Activated naive CD8-positive, alpha-beta T cell treated with anti-CD3 and anti-CD28 coated beads for 36 hours (primary cell): ENCODE data around the gene MMAB. TPM values are rescaled to one million over a fixed set of nuclear protein-coding genes. Genes with fewer than 3 reads are reported as not detected.
"Not testable (repeated sequence)": the region's sequence is repeated elsewhere in the genome, so short reads cannot be mapped to it uniquely, and the experiment has no call there.

Experiments
- DNase-seq: peaks from one replicate; pipeline ENCODE4 v3.0.0; 2021
- H3K27ac Mint-ChIP-seq: one replicate; pipeline ENCODE4 v1.8.0; 2022; ENCODE audit warnings: mild to moderate bottlenecking, moderate library complexity, mixed read lengths
- H3K27me3 Mint-ChIP-seq: one replicate; pipeline ENCODE4 v1.8.0; 2022; ENCODE audit warnings: mild to moderate bottlenecking, mixed read lengths
- H3K36me3 Mint-ChIP-seq: one replicate; pipeline ENCODE4 v1.8.0; 2021; ENCODE audit warnings: mild to moderate bottlenecking, mixed read lengths
- H3K4me1 Mint-ChIP-seq: one replicate; pipeline ENCODE4 v1.8.0; 2021; ENCODE audit warnings: mixed read lengths
- H3K4me3 Mint-ChIP-seq: one replicate; pipeline ENCODE4 v1.8.0; 2022; ENCODE audit warnings: mild to moderate bottlenecking, moderate library complexity, mixed read lengths
- H3K9me3 Mint-ChIP-seq: one replicate; pipeline ENCODE4 v1.8.0; 2022; ENCODE audit warnings: mixed read lengths
- total RNA-seq, 2 experiments: library from RNA; stranded (reverse); gene quantifications; one replicate each; pipeline ENCODE4 v1.2.3, GENCODE V29; 2021

MMAB gene
- total RNA-seq, 2 experiments from 2014 or later, result 58.3 to 62.8 TPM

- Mint-ChIP-seq H3K36me3 (no peaks in the 10 kb centered on the region), H3K27ac (no peak overlapping the region), H3K4me1 (no peaks in the 10 kb centered on the region), H3K4me3 (no peak overlapping the region), H3K9me3 (no peaks in the 10 kb centered on the region), H3K27me3 (peaks cover 28% of the 10 kb centered on the region)
- no peak for DNase-seq
These were observed 35.0 kb upstream of the MMAB start for GRCh38 chr12:109608270-109608669.

GRCh38 chr12:109607618-109608017 lies 34.3 kb upstream of the MMAB start:
- H3K4me3 Mint-ChIP-seq, result no peak overlapping the region
- no peak for DNase-seq
- no peaks in the 10 kb centered on the region for H3K9me3 Mint-ChIP-seq
- H3K4me1 Mint-ChIP-seq, result no peaks in the 10 kb centered on the region
- H3K27me3 Mint-ChIP-seq, result peaks cover 25% of the 10 kb centered on the region
- no peak overlapping the region for H3K27ac Mint-ChIP-seq
- H3K36me3 Mint-ChIP-seq, result no peaks in the 10 kb centered on the region

GRCh38 chr12:109606320-109607028 lies 33.2 kb upstream of the MMAB start:
- H3K27me3 Mint-ChIP-seq, result peaks cover 21% of the 10 kb centered on the region
- H3K27ac Mint-ChIP-seq, result no peak overlapping the region
- no peaks in the 10 kb centered on the region for H3K36me3 Mint-ChIP-seq
- no peaks in the 10 kb centered on the region for H3K4me1 Mint-ChIP-seq
- no peaks in the 10 kb centered on the region for H3K9me3 Mint-ChIP-seq
- H3K4me3 Mint-ChIP-seq, result no peak overlapping the region
- no peak for DNase-seq

GRCh38 chr12:109605599-109606228 lies 32.4 kb upstream of the MMAB start:
- H3K27ac Mint-ChIP-seq, result no peak overlapping the region
- H3K27me3 Mint-ChIP-seq, result peaks cover 17% of the 10 kb centered on the region
- H3K36me3 Mint-ChIP-seq, result no peaks in the 10 kb centered on the region
- H3K4me3 Mint-ChIP-seq, result no peak overlapping the region
- no peak for DNase-seq
- no peaks in the 10 kb centered on the region for H3K4me1 Mint-ChIP-seq
- H3K9me3 Mint-ChIP-seq, result no peaks in the 10 kb centered on the region

- Mint-ChIP-seq H3K4me1 (no peaks in the 10 kb centered on the region), H3K27ac (no peak overlapping the region), H3K4me3 (no peak overlapping the region), H3K36me3 (no peaks in the 10 kb centered on the region), H3K9me3 (no peaks in the 10 kb centered on the region), H3K27me3 (peaks cover 14% of the 10 kb centered on the region)
- no peak for DNase-seq
These were observed 31.7 kb upstream of the MMAB start for GRCh38 chr12:109605016-109605415.

GRCh38 chr12:109604132-109604585 lies 30.9 kb upstream of the MMAB start:
- Mint-ChIP-seq H3K36me3 (no peaks in the 10 kb centered on the region), H3K9me3 (no peaks in the 10 kb centered on the region), H3K27ac (no peak overlapping the region), H3K4me3 (no peak overlapping the region), H3K27me3 (peaks cover 12% of the 10 kb centered on the region), H3K4me1 (no peaks in the 10 kb centered on the region)
- no peak for DNase-seq

- H3K4me1 Mint-ChIP-seq, result not testable (repeated sequence)
These were observed 28.8 kb upstream of the MMAB start for GRCh38 chr12:109602132-109602531.

GRCh38 chr12:109601557-109601956 lies 28.3 kb upstream of the MMAB start:
- no peaks in the 10 kb centered on the region for H3K36me3 Mint-ChIP-seq
- no peak overlapping the region for H3K4me3 Mint-ChIP-seq
- peaks cover 4% of the 10 kb centered on the region for H3K27me3 Mint-ChIP-seq
- no peak for DNase-seq
- no peaks in the 10 kb centered on the region for H3K9me3 Mint-ChIP-seq
- H3K27ac Mint-ChIP-seq, result no peak overlapping the region
- H3K4me1 Mint-ChIP-seq, result peaks cover 6% of the 10 kb centered on the region

More at GRCh38 chr12:109602132-109602531, 28.8 kb upstream of the MMAB start:
- H3K27ac Mint-ChIP-seq, DNase-seq, H3K27me3 Mint-ChIP-seq, H3K36me3 Mint-ChIP-seq, H3K4me3 Mint-ChIP-seq, H3K9me3 Mint-ChIP-seq: not testable (repeated sequence)

- Mint-ChIP-seq H3K27ac (no peak overlapping the region), H3K4me3 (no peak overlapping the region), H3K27me3 (peaks cover 4% of the 10 kb centered on the region), H3K4me1 (peaks cover 6% of the 10 kb centered on the region), H3K36me3 (no peaks in the 10 kb centered on the region), H3K9me3 (no peaks in the 10 kb centered on the region)
- no peak for DNase-seq
These were observed 27.7 kb upstream of the MMAB start for GRCh38 chr12:109600995-109601394.

GRCh38 chr12:109600481-109600880 lies 27.2 kb upstream of the MMAB start:
- Mint-ChIP-seq H3K9me3 (no peaks in the 10 kb centered on the region), H3K36me3 (no peaks in the 10 kb centered on the region), H3K27ac (no peak overlapping the region), H3K27me3 (peaks cover 2% of the 10 kb centered on the region), H3K4me1 (peaks cover 10% of the 10 kb centered on the region), H3K4me3 (no peak overlapping the region)
- no peak for DNase-seq

- no peak overlapping the region for H3K4me3 Mint-ChIP-seq
- peaks cover 22% of the 10 kb centered on the region for H3K4me1 Mint-ChIP-seq
- H3K36me3 Mint-ChIP-seq, result peaks cover 2% of the 10 kb centered on the region
- H3K27ac Mint-ChIP-seq, result no peak overlapping the region
- H3K9me3 Mint-ChIP-seq, result no peaks in the 10 kb centered on the region
- DNase-seq, result no peak
- H3K27me3 Mint-ChIP-seq, result no peaks in the 10 kb centered on the region
These were observed 25.8 kb upstream of the MMAB start for GRCh38 chr12:109599087-109599486.

GRCh38 chr12:109598428-109598854 lies 25.1 kb upstream of the MMAB start:
- peaks cover 23% of the 10 kb centered on the region for H3K4me1 Mint-ChIP-seq
- H3K4me3 Mint-ChIP-seq, result no peak overlapping the region
- no peaks in the 10 kb centered on the region for H3K27me3 Mint-ChIP-seq
- no peaks in the 10 kb centered on the region for H3K9me3 Mint-ChIP-seq
- H3K36me3 Mint-ChIP-seq, result peaks cover 2% of the 10 kb centered on the region
- no peak for DNase-seq
- H3K27ac Mint-ChIP-seq, result no peak overlapping the region

GRCh38 chr12:109597795-109598427 lies 24.6 kb upstream of the MMAB start:
- DNase-seq, result peak; percentile 56
- peaks cover 23% of the 10 kb centered on the region for H3K4me1 Mint-ChIP-seq
- no peaks in the 10 kb centered on the region for H3K27me3 Mint-ChIP-seq
- no peak overlapping the region for H3K4me3 Mint-ChIP-seq
- H3K9me3 Mint-ChIP-seq, result no peaks in the 10 kb centered on the region
- H3K27ac Mint-ChIP-seq, result no peak overlapping the region
- peaks cover 2% of the 10 kb centered on the region for H3K36me3 Mint-ChIP-seq

- H3K4me3 Mint-ChIP-seq, result no peak overlapping the region
- peaks cover 23% of the 10 kb centered on the region for H3K4me1 Mint-ChIP-seq
- H3K27me3 Mint-ChIP-seq, result no peaks in the 10 kb centered on the region
- H3K27ac Mint-ChIP-seq, result no peak overlapping the region
- H3K36me3 Mint-ChIP-seq, result peaks cover 2% of the 10 kb centered on the region
- no peak for DNase-seq
- H3K9me3 Mint-ChIP-seq, result no peaks in the 10 kb centered on the region
These were observed 24.1 kb upstream of the MMAB start for GRCh38 chr12:109597414-109597794.

GRCh38 chr12:109596418-109597244 lies 23.3 kb upstream of the MMAB start:
- Mint-ChIP-seq H3K27ac (no peak overlapping the region), H3K9me3 (no peaks in the 10 kb centered on the region), H3K4me3 (no peak overlapping the region), H3K36me3 (peaks cover 2% of the 10 kb centered on the region), H3K27me3 (no peaks in the 10 kb centered on the region), H3K4me1 (peaks cover 23% of the 10 kb centered on the region)
- peak; percentile 11 for DNase-seq
